K562 (cell line): Measurements from ENCODE around the gene PRRT2.

Experiments used
- EZH2 ChIP-seq: IDR thresholded peaks from 2 replicates; pipeline ENCODE4 v1.6.1; 2012; ENCODE audit warnings: low read depth, mild to moderate bottlenecking, inconsistent platforms, low read length, borderline replicate concordance
- FOXA1 ChIP-seq: fragments of 450-650 bp; IDR thresholded peaks from 2 replicates; pipeline ENCODE4 v1.6.1; 2016; ENCODE audit warnings: mild to moderate bottlenecking, borderline replicate concordance

GRCh38 chr16:29809031-29809747 lies 2.8 kb upstream of the PRRT2 start:
- TF ChIP-seq FOXA1 (no peak), EZH2 (no peak)
